HG03045 (cell line): Measurements from ENCODE around the gene HECTD3.

Experiments used
- ATAC-seq: cut with Tn5 transposase; IDR thresholded peaks from one replicate; pipeline ENCODE4 v1.9.1; 2021; ENCODE audit warnings: mild to moderate bottlenecking, moderate library complexity; ENCODE audit not compliant: unreplicated experiment

Gene HECTD3

GRCh38 chr1:45010855-45011811 lies at the start of gene HECTD3:
Gene HECTD3, minus strand, starts transcription at chr1:45011324. Its CDS starts 67 bp downstream, at chr1:45011257.
- peak; percentile 72 for ATAC-seq

- ATAC-seq: no peak
These were observed 48.7 kb upstream of the HECTD3 start for GRCh38 chr1:45059829-45060228.

GRCh38 chr1:45057542-45057941 lies 46.4 kb upstream of the HECTD3 start:
- ATAC-seq: no peak

GRCh38 chr1:45051005-45051772 lies 40.1 kb upstream of the HECTD3 start:
- ATAC-seq: no peak

- no peak for ATAC-seq
These were observed 35.9 kb upstream of the HECTD3 start for GRCh38 chr1:45047032-45047431.

GRCh38 chr1:45044916-45045315 lies 33.8 kb upstream of the HECTD3 start:
- no peak for ATAC-seq

- ATAC-seq: no peak
These were observed 32.0 kb upstream of the HECTD3 start for GRCh38 chr1:45043094-45043493.

GRCh38 chr1:45040297-45040696 lies 29.2 kb upstream of the HECTD3 start:
- no peak for ATAC-seq

GRCh38 chr1:45038661-45039364 lies 27.7 kb upstream of the HECTD3 start:
- ATAC-seq: no peak

GRCh38 chr1:45038240-45038639 lies 27.1 kb upstream of the HECTD3 start:
- no peak for ATAC-seq

- no peak for ATAC-seq
These were observed 26.3 kb upstream of the HECTD3 start for GRCh38 chr1:45037456-45037855.

GRCh38 chr1:45035631-45036301 lies 24.6 kb upstream of the HECTD3 start:
- no peak for ATAC-seq

GRCh38 chr1:45033356-45033755 lies 22.2 kb upstream of the HECTD3 start:
- ATAC-seq: no peak

- ATAC-seq: no peak
These were observed 21.7 kb upstream of the HECTD3 start for GRCh38 chr1:45032837-45033236.

GRCh38 chr1:45026446-45026845 lies 15.3 kb upstream of the HECTD3 start:
- no peak for ATAC-seq

- no peak for ATAC-seq
These were observed 12.5 kb upstream of the HECTD3 start for GRCh38 chr1:45023663-45024062.

- peak; percentile 61 for ATAC-seq
These were observed 7.6 kb upstream of the HECTD3 start for GRCh38 chr1:45018599-45019230.

GRCh38 chr1:45016767-45017166 lies 5.6 kb upstream of the HECTD3 start:
- ATAC-seq: no peak

GRCh38 chr1:45016090-45016697 lies 5.1 kb upstream of the HECTD3 start:
- no peak for ATAC-seq

- no peak for ATAC-seq
These were observed 4.6 kb upstream of the HECTD3 start for GRCh38 chr1:45015683-45016082.
